ENCODE results near the gene CD300A.

- TF ChIP-seq CTCF (IDR thresholded peaks at IDR 0.05) (no peak), EZH2 (IDR thresholded peaks at IDR 0.05; ENCODE audit: borderline replicate concordance, insufficient read depth, low read depth, low read length, poor library complexity, severe bottlenecking) (no peak)
These were observed 24.3 kb downstream of the CD300A start for GRCh38 chr17:74490716-74491115.

Measured in B cell (primary cell).